ENCODE results near the gene C19orf44.

C19orf44 gene

GRCh38 chr19:16529466-16530144 lies 33.4 kb downstream of the C19orf44 start:
- DNase-seq: no peak
- H3K79me2 ChIP-seq (ENCODE audit: insufficient read depth, low read length): peaks cover 23% of the 10 kb centered on the region
- H3K9me3 ChIP-seq (ENCODE audit: insufficient read depth, low read length, severe bottlenecking): no peaks in the 10 kb centered on the region
- no peak for ATAC-seq (ENCODE audit: insufficient read depth, low read depth)
- H3K9ac ChIP-seq (ENCODE audit: low read depth, low read length): no peak overlapping the region
- no peak overlapping the region for H3K4me3 ChIP-seq (ENCODE audit: low read depth in 1 of 2, low read length in 2 of 2)
- no peak for TF ChIP-seq EZH2 (IDR thresholded peaks at IDR 0.05; ENCODE audit: borderline replicate concordance, low read depth, low read length, severe bottlenecking)
- no peak for TF ChIP-seq CTCF (IDR thresholded peaks at IDR 0.05; ENCODE audit: borderline replicate concordance, extremely low read depth, low read length, poor library complexity, severe bottlenecking)
- H3K27me3 ChIP-seq (ENCODE audit: insufficient read depth, low read length, poor library complexity): no peaks in the 10 kb centered on the region
- H3K36me3 ChIP-seq (ENCODE audit: insufficient read depth, low read length): peaks cover 100% of the 10 kb centered on the region
- H3K4me1 ChIP-seq (ENCODE audit: insufficient read depth, low read length): no peaks in the 10 kb centered on the region
- H4K20me1 ChIP-seq (ENCODE audit: insufficient read depth, low read length): peaks cover 69% of the 10 kb centered on the region
- no peak overlapping the region for H3K4me2 ChIP-seq (ENCODE audit: insufficient read depth, low read length)
- H3K27ac ChIP-seq (ENCODE audit: low read length): no peak overlapping the region
- H2AFZ ChIP-seq (ENCODE audit: low read depth, low read length): no peak overlapping the region

DNA sequence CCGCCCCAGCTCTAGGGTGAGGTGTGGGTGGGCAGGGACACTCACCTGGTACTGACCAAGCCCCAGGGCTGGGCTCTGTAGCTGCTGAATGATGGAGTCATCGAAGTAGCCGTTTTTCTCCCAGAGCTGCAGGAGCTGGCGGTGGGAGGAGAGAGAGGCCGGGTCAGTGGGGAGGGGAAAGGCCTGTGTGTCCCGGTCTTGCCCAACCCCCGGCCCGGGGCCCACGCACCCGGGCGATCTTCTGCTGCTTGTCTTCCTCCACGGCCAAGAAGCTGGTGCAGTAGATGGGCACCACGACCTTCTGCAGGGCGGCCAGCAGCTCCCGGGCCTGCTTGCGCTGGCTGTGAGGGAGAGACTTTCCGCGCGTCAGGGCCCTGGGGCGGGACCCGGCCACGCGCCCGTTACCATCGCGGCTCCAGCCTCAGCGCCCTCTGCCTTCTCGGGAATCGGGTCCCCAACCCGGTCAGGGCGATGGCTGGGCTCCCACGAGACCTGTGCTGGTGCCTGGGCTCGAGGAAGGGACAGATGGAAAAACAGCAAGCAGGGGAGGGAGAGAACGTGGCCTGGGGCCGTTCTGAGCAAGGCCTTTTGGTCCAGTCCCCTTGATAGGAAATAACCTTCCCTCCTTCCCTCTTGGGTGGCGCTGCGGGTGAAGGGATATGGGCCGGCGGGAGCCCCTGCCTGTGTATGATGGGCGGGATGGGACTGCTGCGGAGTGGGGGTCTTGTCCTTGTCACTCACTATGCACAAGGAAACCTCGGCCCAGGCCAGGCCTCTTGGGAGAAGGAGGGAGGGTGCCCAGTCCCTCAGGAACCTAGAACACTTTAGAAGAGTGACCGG lies 34.6 kb downstream of the C19orf44 start:
- H3K4me1 ChIP-seq (ENCODE audit: insufficient read depth, low read length): no peaks in the 10 kb centered on the region
- no peak overlapping the region for H3K27ac ChIP-seq (ENCODE audit: low read length)
- H3K79me2 ChIP-seq (ENCODE audit: insufficient read depth, low read length): peaks cover 32% of the 10 kb centered on the region
- H3K9me3 ChIP-seq (ENCODE audit: insufficient read depth, low read length, severe bottlenecking): no peaks in the 10 kb centered on the region
- H3K4me3 ChIP-seq (ENCODE audit: low read depth in 1 of 2, low read length in 2 of 2): no peak overlapping the region
- H3K4me2 ChIP-seq (ENCODE audit: insufficient read depth, low read length): no peak overlapping the region
- no peaks in the 10 kb centered on the region for H3K27me3 ChIP-seq (ENCODE audit: insufficient read depth, low read length, poor library complexity)
- TF ChIP-seq CTCF (IDR thresholded peaks at IDR 0.05; ENCODE audit: borderline replicate concordance, extremely low read depth, low read length, poor library complexity, severe bottlenecking): no peak
- TF ChIP-seq EZH2 (IDR thresholded peaks at IDR 0.05; ENCODE audit: borderline replicate concordance, low read depth, low read length, severe bottlenecking): no peak
- DNase-seq (no peak), ATAC-seq (ENCODE audit: insufficient read depth, low read depth) (no peak)
- H3K36me3 ChIP-seq (ENCODE audit: insufficient read depth, low read length): peaks cover 100% of the 10 kb centered on the region
- H4K20me1 ChIP-seq (ENCODE audit: insufficient read depth, low read length): peaks cover 78% of the 10 kb centered on the region
- no peak overlapping the region for H3K9ac ChIP-seq (ENCODE audit: low read depth, low read length)
- no peak overlapping the region for H2AFZ ChIP-seq (ENCODE audit: low read depth, low read length)

- Histone ChIP-seq H4K20me1 (ENCODE audit: insufficient read depth, low read length) (peaks cover 78% of the 10 kb centered on the region), H3K27ac (ENCODE audit: low read length) (no peak overlapping the region), H3K4me3 (ENCODE audit: low read depth in 1 of 2, low read length in 2 of 2) (no peak overlapping the region), H3K79me2 (ENCODE audit: insufficient read depth, low read length) (peaks cover 37% of the 10 kb centered on the region), H3K27me3 (ENCODE audit: insufficient read depth, low read length, poor library complexity) (no peaks in the 10 kb centered on the region), H3K4me1 (ENCODE audit: insufficient read depth, low read length) (no peaks in the 10 kb centered on the region), H2AFZ (ENCODE audit: low read depth, low read length) (no peak overlapping the region), H3K4me2 (ENCODE audit: insufficient read depth, low read length) (no peak overlapping the region), H3K36me3 (ENCODE audit: insufficient read depth, low read length) (peaks cover 100% of the 10 kb centered on the region), H3K9ac (ENCODE audit: low read depth, low read length) (no peak overlapping the region), H3K9me3 (ENCODE audit: insufficient read depth, low read length, severe bottlenecking) (no peaks in the 10 kb centered on the region)
- no peak for ATAC-seq (ENCODE audit: insufficient read depth, low read depth)
- no peak for DNase-seq
- TF ChIP-seq CTCF (IDR thresholded peaks at IDR 0.05; ENCODE audit: borderline replicate concordance, extremely low read depth, low read length, poor library complexity, severe bottlenecking): no peak
Measured at GRCh38 chr19:16531380-16531669, 35.1 kb downstream of the C19orf44 start.

Measured in DND-41 (cell line).